Liver (tissue), 9 donors: ENCODE results near the gene RGS3. TPM values are rescaled to one million over a fixed set of nuclear protein-coding genes. Genes with fewer than 3 reads are reported as not detected.

Experiments used
- DNase-seq: peaks from one replicate; pipeline ENCODE4 v3.0.0-alpha.2; 2017; ENCODE audit warnings: low spot score
- H3K27ac ChIP-seq, 2 donors: one replicate each; pipeline ENCODE4 v1.7.0; 2013; ENCODE audit warnings: inconsistent platforms in 2 of 2, low read length in 2 of 2, control low read depth in 1 of 2, low read depth in 1 of 2, mild to moderate bottlenecking in 1 of 2
- H3K27me3 ChIP-seq, 4 donors: one replicate each; pipeline versions ENCODE4 v1.6.1 to v1.7.0; 2013; ENCODE audit warnings: low read length in 3 of 4, inconsistent platforms in 1 of 4, mild to moderate bottlenecking in 1 of 4, moderate library complexity in 1 of 4; ENCODE audit not compliant: control insufficient read depth in 4 of 4, insufficient read depth in 4 of 4
- H3K36me3 ChIP-seq, 4 donors: one replicate each; pipeline versions ENCODE4 v1.6.1 to v1.7.0; 2013; ENCODE audit warnings: low read length in 3 of 4, mild to moderate bottlenecking in 3 of 4, low read depth in 1 of 4, moderate library complexity in 1 of 4; ENCODE audit not compliant: control insufficient read depth in 4 of 4, insufficient read depth in 3 of 4
- H3K4me1 ChIP-seq, 4 donors: one replicate each; pipeline versions ENCODE4 v1.6.1 to v1.7.0; 2013; ENCODE audit warnings: low read length in 3 of 4, mild to moderate bottlenecking in 3 of 4, moderate library complexity in 1 of 4; ENCODE audit not compliant: control insufficient read depth in 4 of 4, insufficient read depth in 4 of 4
- H3K4me3 ChIP-seq, 3 donors: one replicate each; pipeline versions ENCODE4 v1.6.1 to v1.7.0; 2013; ENCODE audit warnings: low read length in 3 of 3, control low read depth in 1 of 3, low read depth in 1 of 3, mild to moderate bottlenecking in 1 of 3
- H3K9ac ChIP-seq, 2 donors: one replicate each; pipeline ENCODE4 v1.7.0; 2013; ENCODE audit warnings: low read length in 2 of 2, mild to moderate bottlenecking in 2 of 2, moderate library complexity in 2 of 2, control low read depth in 1 of 2, low read depth in 1 of 2
- H3K9me3 ChIP-seq, 4 donors: one replicate each; pipeline versions ENCODE4 v1.6.1 to v1.7.0; 2013; ENCODE audit warnings: low read length in 3 of 4; ENCODE audit not compliant: control insufficient read depth in 4 of 4
- EGR1 ChIP-seq, 2 donors: IDR thresholded peaks; 2 replicates each; pipeline ENCODE4 v1.6.1; 2016 to 2018; ENCODE audit warnings: antibody characterized with exemption in 2 of 2, low read depth in 2 of 2
- FOXA1 ChIP-seq: IDR thresholded peaks from 2 replicates; pipeline ENCODE4 v1.6.1; 2016; ENCODE audit warnings: antibody characterized with exemption
- FOXA2 ChIP-seq: IDR thresholded peaks from 2 replicates; pipeline ENCODE4 v1.6.1; 2016; ENCODE audit warnings: antibody characterized with exemption
- GABPA ChIP-seq, 2 donors: IDR thresholded peaks in 1 of 2; conservative IDR thresholded peaks in 1 of 2; 2 replicates each; pipeline ENCODE4 v1.6.1; 2016; ENCODE audit warnings: antibody characterized with exemption in 2 of 2, mild to moderate bottlenecking in 1 of 2, moderate library complexity in 1 of 2
- HNF4A ChIP-seq, 2 donors: conservative IDR thresholded peaks; 2 replicates each; pipeline ENCODE4 v1.6.1; 2016; ENCODE audit warnings: antibody characterized with exemption in 2 of 2, mild to moderate bottlenecking in 2 of 2
- HNF4G ChIP-seq: IDR thresholded peaks from 2 replicates; pipeline ENCODE4 v1.6.1; 2016; ENCODE audit warnings: antibody characterized with exemption
- JUND ChIP-seq, 2 donors: IDR thresholded peaks; 2 replicates each; pipeline ENCODE4 v1.6.1; 2016; ENCODE audit warnings: antibody characterized with exemption in 2 of 2
- NR2F2 ChIP-seq: IDR thresholded peaks from 2 replicates; pipeline ENCODE4 v1.6.1; 2016; ENCODE audit warnings: antibody characterized with exemption
- RAD21 ChIP-seq, 2 donors: IDR thresholded peaks; 2 replicates each; pipeline ENCODE4 v1.6.1; 2016; ENCODE audit warnings: antibody characterized with exemption in 2 of 2, mild to moderate bottlenecking in 2 of 2
- RXRA ChIP-seq, 2 donors: IDR thresholded peaks; 2 replicates each; pipeline ENCODE4 v1.6.1; 2017 to 2018; ENCODE audit warnings: antibody characterized with exemption in 2 of 2, mild to moderate bottlenecking in 1 of 2
- SP1 ChIP-seq: IDR thresholded peaks from 2 replicates; pipeline ENCODE4 v1.6.1; 2018; ENCODE audit warnings: antibody characterized with exemption, mild to moderate bottlenecking
- TAF1 ChIP-seq: conservative IDR thresholded peaks from 2 replicates; pipeline ENCODE4 v1.6.1; 2016; ENCODE audit warnings: antibody characterized with exemption, mild to moderate bottlenecking
- YY1 ChIP-seq: IDR thresholded peaks from 2 replicates; pipeline ENCODE4 v1.6.1; 2016; ENCODE audit warnings: antibody characterized with exemption, mild to moderate bottlenecking
- WGBS: extraction: QIAGEN DNeasy Blood & Tissue Kit; methylation state at CpG from one replicate; pipeline ENCODE4 v1.1.7; 2013; 5-methylcytosine and 5-hydroxymethylcytosine counted together
- polyA plus RNA-seq, 2 donors: library from polyadenylated mRNA; stranded (reverse) in 1 of 2; unstranded in 1 of 2; fragments of 200-250 nt in 1 of 2; fragments of >200 nt in 1 of 2; fragmentation: Nextera tagmentation in 1 of 2; extraction: Ambion mirVana in 1 of 2; gene quantifications; one replicate each; pipeline versions ENCODE4 v1.2.1 to v1.2.3, GENCODE V29; 2013 to 2015
- total RNA-seq, 2 donors: library from RNA; depleted of rRNA; stranded (reverse); fragments of >200 nt; gene quantifications; one replicate each; pipeline ENCODE4 v1.2.3, GENCODE V29; 2014
- TF ChIP-seq, protein P1 (sequence below): IDR thresholded peaks from 2 replicates; pipeline ENCODE4 v1.6.1; 2016; ENCODE audit warnings: antibody characterized with exemption
- TF ChIP-seq, protein P2 (sequence below): IDR thresholded peaks from 2 replicates; pipeline ENCODE4 v1.6.1; 2016; ENCODE audit warnings: antibody characterized with exemption
- TF ChIP-seq, protein P3 (sequence below): fragments of 150-350 bp; IDR thresholded peaks from 2 replicates; pipeline ENCODE4 v1.5.1; 2017; ENCODE audit warnings: improper control_type of control experiment, low read depth, low read length; ENCODE audit not compliant: missing input control
- TF ChIP-seq, protein P4 (sequence below): IDR thresholded peaks from 2 replicates; pipeline ENCODE4 v1.6.1; 2016; ENCODE audit warnings: antibody characterized with exemption
- donor health status: healthy.
- donor health status: healthy.
- donor health status: healthy.
- donor health status: healthy.
- donor health status: healthy.

RGS3 gene
- total and polyA plus RNA-seq, 4 donors = 13.0 to 65.0 (median 28.3) TPM

DNA sequence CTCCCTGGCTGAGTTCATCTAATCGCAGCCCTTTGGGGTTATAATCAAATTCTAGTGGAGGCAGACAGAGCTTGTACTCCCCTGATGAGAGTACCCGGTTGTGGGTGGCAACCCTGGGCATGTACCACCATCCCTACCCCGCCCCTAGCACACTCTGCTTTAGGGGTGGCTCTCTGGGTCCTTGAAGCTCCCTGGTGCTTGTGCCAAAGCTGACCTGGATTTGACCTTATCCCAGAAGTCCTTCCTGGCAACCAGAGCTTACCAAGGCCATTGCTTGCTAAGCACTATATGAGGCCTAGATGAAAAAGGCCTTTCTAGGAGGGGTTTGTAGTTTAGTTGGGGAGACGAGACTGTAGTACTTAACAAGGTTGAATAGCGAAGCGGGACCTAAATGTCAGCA is 72.2 kb downstream of the RGS3 start:
- no peaks in the 10 kb centered on the region for H3K4me1 ChIP-seq

DNA sequence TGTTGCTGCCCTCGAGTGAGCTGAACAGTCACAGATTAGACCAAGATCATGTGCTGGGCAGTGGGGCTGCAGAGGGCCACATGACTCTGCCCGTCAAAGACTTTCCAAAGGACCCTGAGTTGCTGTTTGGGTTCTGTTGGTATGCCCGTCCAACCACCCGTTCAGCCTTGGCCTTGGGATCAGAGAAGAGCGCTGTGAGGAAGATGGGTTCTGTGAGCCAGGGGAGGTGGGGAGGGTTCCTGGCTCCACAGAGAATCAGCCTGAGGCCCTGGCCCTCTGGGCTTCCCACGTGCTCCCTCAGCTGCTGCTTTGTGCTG is 72.6 kb downstream of the RGS3 start:
- WGBS = 87% methylated on average over 6 of the region's 6 CpGs
- no peak for TF ChIP-seq YY1
- TF ChIP-seq RAD21 (IDR thresholded peaks at IDR 0.05) = no peak
- no peak for TF ChIP-seq SP1
- TF ChIP-seq JUND (IDR thresholded peaks at IDR 0.05) = no peak
- TF ChIP-seq HNF4A (conservative IDR thresholded peaks at IDR 0.05) = no peak
- no peak for TF ChIP-seq NR2F2
- TF ChIP-seq FOXA2 = no peak
- no peak for TF ChIP-seq HNF4G
- TF ChIP-seq GABPA (IDR thresholded peaks at IDR 0.05 in 1 of 2, conservative IDR thresholded peaks at IDR 0.05 in 1 of 2) = no peak
- TF ChIP-seq, protein P1, sequence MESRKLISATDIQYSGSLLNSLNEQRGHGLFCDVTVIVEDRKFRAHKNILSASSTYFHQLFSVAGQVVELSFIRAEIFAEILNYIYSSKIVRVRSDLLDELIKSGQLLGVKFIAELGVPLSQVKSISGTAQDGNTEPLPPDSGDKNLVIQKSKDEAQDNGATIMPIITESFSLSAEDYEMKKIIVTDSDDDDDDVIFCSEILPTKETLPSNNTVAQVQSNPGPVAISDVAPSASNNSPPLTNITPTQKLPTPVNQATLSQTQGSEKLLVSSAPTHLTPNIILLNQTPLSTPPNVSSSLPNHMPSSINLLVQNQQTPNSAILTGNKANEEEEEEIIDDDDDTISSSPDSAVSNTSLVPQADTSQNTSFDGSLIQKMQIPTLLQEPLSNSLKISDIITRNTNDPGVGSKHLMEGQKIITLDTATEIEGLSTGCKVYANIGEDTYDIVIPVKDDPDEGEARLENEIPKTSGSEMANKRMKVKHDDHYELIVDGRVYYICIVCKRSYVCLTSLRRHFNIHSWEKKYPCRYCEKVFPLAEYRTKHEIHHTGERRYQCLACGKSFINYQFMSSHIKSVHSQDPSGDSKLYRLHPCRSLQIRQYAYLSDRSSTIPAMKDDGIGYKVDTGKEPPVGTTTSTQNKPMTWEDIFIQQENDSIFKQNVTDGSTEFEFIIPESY = no peak
- TF ChIP-seq, protein P2, sequence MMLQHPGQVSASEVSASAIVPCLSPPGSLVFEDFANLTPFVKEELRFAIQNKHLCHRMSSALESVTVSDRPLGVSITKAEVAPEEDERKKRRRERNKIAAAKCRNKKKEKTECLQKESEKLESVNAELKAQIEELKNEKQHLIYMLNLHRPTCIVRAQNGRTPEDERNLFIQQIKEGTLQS = no peak
- TF ChIP-seq, protein P3, sequence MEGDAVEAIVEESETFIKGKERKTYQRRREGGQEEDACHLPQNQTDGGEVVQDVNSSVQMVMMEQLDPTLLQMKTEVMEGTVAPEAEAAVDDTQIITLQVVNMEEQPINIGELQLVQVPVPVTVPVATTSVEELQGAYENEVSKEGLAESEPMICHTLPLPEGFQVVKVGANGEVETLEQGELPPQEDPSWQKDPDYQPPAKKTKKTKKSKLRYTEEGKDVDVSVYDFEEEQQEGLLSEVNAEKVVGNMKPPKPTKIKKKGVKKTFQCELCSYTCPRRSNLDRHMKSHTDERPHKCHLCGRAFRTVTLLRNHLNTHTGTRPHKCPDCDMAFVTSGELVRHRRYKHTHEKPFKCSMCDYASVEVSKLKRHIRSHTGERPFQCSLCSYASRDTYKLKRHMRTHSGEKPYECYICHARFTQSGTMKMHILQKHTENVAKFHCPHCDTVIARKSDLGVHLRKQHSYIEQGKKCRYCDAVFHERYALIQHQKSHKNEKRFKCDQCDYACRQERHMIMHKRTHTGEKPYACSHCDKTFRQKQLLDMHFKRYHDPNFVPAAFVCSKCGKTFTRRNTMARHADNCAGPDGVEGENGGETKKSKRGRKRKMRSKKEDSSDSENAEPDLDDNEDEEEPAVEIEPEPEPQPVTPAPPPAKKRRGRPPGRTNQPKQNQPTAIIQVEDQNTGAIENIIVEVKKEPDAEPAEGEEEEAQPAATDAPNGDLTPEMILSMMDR = no peak
- TF ChIP-seq, protein P4, sequence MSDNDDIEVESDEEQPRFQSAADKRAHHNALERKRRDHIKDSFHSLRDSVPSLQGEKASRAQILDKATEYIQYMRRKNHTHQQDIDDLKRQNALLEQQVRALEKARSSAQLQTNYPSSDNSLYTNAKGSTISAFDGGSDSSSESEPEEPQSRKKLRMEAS = no peak
- TF ChIP-seq FOXA1 = no peak
- TF ChIP-seq RXRA (IDR thresholded peaks at IDR 0.05) = no peak
- no peak for TF ChIP-seq EGR1 (IDR thresholded peaks at IDR 0.05; ENCODE audit: low read depth in 2 of 2)
- H3K27ac ChIP-seq = no peak overlapping the region
- no peaks in the 10 kb centered on the region for H3K9me3 ChIP-seq
- no peak overlapping the region for H3K9ac ChIP-seq
- H3K36me3 ChIP-seq = peaks cover 0 to 5% (median under 1%) of the 10 kb centered on the region in 4 donors
- DNase-seq = no peak
- no peaks in the 10 kb centered on the region for H3K4me1 ChIP-seq
- H3K4me3 ChIP-seq = no peak overlapping the region
- no peaks in the 10 kb centered on the region for H3K27me3 ChIP-seq

More for the DNA sequence above, 72.2 kb downstream of the RGS3 start:
- 92% methylated on average over 6 of the region's 6 CpGs for WGBS
- H3K9ac ChIP-seq = no peak overlapping the region
- DNase-seq = no peak
- no peaks in the 10 kb centered on the region for H3K9me3 ChIP-seq
- H3K27ac ChIP-seq = no peak overlapping the region
- H3K27me3 ChIP-seq = no peaks in the 10 kb centered on the region
- TF ChIP-seq FOXA2 (no peak), GABPA (IDR thresholded peaks at IDR 0.05 in 1 of 2, conservative IDR thresholded peaks at IDR 0.05 in 1 of 2) (no peak), JUND (IDR thresholded peaks at IDR 0.05) (no peak), NR2F2 (no peak), HNF4G (no peak), TAF1 (no peak), RAD21 (IDR thresholded peaks at IDR 0.05) (no peak), RXRA (IDR thresholded peaks at IDR 0.05) (no peak), HNF4A (conservative IDR thresholded peaks at IDR 0.05) (no peak), YY1 (no peak), EGR1 (IDR thresholded peaks at IDR 0.05; ENCODE audit: low read depth in 2 of 2) (no peak)
- TF ChIP-seq, protein P1 = no peak
- TF ChIP-seq, protein P3 = no peak
- TF ChIP-seq, protein P2 = no peak
- no peak overlapping the region for H3K4me3 ChIP-seq
- H3K36me3 ChIP-seq = peaks cover 0 to 5% (median 2%) of the 10 kb centered on the region in 4 donors
